HG03342 (cell line): ENCODE measurements around the gene AMDHD2.

Experiments used
- ATAC-seq: cut with Tn5 transposase; IDR thresholded peaks from one replicate; pipeline ENCODE4 v1.9.1; 2021; ENCODE audit warnings: mild to moderate bottlenecking, moderate library complexity; ENCODE audit not compliant: unreplicated experiment

The AMDHD2 gene

DNA sequence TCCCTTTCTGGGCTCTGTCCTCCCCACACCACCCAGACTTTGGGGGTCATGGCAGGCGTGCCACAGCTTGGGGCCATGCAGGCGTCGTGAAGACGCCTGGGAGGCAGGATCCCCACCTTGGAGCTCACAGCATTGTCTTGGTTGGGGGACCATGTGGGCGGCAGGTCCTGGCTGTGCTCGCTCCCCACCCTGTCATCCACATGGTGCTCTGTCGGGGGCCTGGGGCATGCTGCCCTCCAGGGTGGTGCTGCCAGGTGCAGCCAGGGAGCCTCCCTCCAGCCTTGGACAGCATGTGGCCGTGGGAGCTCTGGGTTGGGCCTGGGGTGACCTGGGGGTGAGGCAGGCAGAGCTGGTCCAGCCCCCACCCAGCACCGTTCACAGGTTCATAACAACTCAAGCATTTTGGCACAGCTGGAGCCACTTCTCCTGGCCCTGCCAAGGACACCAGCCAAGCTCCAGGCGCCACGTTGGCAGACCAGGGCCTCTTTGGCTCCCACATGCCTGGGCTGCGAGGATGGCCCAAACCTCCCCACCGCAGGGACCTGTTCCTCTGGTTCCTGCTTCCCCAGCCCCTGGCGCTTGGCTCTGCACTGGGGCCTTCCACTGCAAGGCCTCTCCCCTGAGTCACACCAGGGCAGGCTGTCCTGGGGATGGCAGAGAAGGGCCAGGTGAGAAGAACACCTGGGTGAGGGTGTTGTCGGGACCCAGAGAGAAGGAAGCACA is 21.5 kb upstream of the AMDHD2 start:
- no peak for ATAC-seq

DNA sequence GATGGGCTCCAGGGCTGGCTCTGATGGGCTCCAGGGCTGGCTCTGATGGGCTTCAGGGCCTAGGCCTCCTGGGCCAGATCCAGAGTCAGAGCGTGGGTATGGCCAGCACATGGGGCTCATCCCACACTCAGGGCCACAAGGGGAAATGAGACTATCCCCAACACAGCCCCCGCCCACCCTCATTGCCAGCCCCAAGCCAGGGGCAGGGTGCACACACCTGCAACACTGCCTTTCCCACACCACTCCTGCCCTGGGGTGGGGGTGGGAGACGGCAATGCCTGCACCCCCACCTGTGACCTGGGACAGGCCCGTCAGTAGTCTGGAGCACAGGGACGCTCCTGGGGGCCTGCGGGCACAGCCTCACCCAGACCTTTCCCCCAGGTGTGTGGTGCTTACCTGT is 20.7 kb upstream of the AMDHD2 start:
- ATAC-seq, result no peak

DNA sequence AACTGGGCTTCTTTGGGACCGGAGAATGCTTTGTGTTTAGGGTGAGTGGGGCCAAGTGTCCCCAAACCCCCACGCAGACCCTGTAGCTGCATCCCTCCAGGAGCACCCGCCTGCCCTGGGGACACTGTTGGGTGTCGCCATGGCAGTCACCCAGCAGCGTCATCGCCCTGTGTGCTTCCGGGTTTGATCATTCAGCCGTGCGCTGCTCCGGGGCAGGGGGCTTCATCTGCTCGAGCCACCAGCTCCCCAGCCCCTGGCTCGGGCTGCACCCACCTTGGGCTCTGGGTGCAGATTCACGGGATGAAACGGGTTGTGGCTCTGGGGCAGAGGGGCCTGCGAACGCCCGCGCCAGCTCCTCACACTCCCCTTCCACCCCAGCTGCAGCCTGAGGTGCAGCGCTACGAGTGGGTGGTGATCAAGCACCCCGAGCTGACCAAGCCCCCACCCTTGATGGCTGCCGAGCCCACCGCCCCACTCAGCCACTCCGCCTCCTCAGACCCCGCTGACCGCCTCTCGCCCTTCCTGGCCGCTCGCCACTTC is 20.2 kb upstream of the AMDHD2 start:
- ATAC-seq, result no peak

DNA sequence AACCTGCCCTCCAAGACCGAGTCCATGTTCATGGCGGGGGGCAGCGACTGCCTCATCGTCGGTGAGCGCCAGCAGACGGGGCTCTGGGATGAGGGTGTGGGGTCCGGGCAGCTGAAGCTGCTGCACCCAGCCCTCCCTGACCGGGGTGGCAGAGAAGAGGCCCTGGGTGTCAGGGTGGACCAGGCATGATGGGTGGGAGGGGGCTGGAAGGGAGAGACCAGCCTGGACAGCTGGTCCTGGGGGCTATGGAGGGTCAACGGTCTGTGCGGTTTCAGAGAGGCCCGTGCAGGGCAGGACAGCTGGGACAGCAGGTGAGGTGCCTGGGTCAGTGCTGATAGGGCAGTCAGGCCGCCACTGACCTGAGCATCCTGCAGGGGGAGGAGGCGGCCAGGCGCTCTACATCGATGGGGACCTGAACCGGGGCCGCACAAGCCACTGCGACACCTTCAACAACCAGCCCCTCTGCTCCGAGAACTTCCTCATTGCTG is 19.7 kb upstream of the AMDHD2 start:
- ATAC-seq, result no peak

DNA sequence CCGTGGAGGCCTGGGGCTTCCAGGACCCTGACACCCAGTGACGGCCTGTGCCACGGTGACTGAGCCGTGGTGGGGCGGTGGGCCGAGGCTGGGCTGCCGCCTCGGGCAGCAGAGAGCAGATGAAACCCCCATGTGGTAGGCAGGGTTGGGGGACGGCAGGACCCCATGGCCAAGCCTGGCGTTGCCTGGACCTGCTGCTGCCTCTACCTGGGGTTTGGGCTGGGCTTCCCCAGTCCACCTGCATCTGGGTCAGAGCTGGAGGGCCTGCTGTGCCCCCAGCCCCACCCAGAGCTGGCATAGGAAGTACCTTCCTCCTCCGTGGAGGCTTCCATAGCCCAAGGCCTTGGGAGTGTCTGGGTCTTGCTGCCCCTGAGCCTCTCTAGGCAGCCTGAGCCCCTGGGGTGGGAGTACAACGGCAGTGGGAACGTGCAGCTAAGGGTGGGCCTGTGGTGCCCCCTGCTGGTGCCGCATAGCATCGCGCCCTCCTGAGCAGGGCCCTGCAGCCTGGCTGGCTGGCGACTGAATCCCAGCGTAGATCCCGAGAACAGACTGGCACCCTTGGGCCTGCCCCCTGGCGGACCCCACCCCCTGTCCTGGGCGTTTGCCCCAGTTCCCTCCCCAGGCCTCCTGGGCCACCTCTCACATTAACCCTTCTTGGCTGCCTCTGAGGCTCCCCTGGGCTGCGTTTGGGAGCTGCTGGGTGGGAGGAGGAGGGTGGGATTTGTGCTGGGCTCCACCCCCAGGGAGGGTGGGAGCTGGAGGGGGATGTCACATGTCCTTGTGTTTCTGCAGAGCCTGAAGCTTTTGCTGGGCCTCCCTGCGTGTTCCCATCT is 19.0 kb upstream of the AMDHD2 start:
- peak; percentile 70 for ATAC-seq

DNA sequence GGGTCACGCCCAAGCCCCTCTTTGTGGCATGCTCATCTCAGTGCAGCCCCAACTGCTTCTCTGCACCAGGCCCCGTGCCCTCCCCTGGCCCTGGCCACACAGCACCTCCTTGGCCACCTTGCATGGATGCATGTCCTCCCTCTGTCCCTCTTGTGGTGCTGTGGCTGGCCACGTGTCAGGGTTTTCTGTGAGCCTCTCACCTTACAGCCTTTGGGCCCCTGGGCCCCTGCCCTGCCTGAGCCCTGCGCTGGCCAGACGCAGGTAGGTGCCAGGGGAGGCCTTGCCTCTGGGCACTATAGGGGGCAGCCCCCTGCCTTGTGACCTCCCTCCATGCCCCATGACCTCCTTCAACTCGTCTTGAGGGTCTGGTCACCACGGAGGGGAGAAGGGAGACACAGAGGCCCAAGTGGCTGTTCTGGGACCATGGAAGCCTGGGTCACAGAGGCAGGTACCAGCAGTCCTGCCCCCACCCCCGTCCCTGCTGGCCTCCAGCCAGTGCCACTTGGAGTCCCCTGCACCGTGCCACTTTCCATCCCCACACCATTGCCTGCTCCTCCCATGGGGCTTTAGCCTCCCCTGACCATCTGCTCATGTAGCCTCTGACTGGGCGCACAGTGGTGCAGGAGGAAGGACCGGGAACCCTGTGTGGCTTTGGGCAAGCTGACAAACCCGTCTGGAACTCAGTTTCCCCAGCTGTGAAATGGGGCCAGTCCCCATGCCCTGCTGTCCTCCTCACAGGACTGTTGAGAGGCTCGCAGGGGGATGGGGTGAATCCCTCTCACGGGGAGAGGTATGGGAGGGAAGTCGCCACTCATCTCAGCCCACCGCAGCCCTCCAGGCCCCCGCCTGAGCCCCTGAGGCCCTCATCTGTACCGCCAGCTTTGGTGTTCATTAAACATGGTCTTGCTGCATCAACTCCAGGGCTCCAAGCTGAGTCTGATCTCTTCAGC is 17.9 kb upstream of the AMDHD2 start:
- no peak for ATAC-seq

DNA sequence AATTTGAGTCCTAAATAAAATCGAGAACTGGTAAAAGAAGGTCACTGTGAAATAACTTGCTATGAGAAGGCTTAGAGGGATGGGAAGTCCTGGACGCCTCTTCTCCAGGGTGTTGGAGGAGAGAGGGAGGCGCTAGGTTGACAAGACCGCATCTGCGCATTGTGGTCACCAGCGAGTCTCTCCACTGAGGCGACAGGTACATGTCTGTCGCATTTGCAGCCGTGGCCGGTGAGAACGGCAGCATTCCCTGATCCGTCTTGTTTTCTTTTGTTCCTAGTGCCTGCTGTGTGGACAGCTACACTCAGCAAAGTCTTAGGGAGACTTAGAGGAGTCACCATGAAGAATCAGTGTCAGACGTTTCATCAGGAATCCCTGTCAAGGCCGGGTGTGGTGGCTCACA is 14.5 kb upstream of the AMDHD2 start:
- ATAC-seq, result no peak

DNA sequence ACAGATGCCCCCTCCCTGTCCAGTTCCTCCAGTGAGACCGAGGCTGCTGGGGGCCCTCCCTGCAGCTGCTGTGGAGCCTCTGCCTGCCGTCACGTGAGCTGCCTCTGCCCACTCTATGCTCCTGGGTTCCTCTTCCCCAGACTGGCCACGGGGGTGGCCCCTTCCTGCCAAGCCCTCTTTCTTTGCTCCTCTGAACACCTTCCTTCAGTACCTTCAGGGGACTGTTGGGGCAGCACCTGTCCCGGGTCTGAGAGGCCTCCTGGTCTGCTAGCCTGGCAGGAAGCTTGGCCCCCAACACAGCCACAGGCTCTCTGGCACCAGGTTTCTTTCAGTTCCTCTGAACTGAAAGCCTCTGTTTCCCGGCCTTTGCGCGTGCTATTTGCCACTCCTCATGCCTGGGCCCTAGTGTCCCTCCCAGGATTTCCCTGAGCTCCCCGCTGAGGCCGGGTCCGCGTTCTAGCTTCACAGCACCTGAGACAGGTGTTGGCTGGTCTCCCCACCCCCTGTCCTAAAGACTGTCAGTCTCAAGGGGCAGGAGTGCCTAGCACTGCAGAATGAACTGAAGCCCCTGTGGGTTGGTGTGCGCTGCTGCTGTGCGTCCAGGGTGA is 13.0 kb upstream of the AMDHD2 start:
- ATAC-seq, result peak; percentile 60

DNA sequence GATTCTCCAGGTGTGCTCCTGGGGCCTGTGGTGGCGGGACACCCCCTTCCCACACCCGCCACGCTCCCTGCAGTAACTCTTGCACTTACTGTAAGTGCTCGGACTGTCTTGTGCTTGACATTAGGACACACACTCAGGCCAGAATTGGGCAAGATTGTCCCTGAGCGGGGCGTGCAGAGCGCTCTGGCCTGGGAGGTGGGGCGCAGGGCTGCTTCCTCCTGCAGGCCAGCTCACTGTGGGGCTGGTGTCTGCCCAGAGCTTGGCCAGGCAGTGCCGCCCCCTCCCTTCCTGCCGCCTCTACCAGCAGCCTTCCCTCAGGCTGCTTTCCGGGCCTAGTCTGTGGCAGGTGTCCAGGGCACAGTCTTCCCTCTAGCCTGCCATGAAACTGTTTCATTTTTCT is 12.5 kb upstream of the AMDHD2 start:
- ATAC-seq, result no peak

DNA sequence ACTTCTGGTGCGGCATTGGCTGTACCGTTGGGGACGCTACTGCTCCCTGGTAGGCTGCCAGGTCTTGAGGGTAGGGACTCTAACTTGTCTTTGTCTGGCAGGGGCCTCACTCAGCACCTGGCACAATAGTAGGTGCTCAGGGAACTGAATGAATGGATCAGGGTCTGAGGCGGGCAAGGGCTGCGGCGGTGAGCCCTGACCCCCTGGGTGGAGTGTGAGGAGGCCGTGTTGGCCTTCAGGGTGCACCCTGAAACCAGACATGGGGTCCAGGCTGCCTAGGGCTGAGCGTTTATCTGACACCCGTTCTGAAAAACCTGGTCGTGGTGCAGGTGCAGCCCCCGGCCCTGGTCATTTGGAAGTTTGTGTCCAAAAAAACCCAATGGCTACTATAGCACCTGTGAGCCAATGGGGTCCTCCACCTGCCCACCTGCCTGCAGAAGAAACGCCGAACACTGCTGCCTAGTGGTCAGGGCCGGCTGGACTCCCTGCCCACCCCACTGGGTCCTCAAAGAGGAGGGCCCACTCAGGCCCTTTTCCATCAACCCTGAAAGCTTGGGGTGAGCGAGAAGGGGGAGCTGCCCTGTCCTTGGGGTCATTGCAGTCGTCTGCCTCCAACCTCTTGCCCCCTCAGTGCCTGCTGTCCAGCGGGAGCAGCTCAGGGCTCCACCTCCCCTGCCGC is 11.3 kb upstream of the AMDHD2 start:
- no peak for ATAC-seq

DNA sequence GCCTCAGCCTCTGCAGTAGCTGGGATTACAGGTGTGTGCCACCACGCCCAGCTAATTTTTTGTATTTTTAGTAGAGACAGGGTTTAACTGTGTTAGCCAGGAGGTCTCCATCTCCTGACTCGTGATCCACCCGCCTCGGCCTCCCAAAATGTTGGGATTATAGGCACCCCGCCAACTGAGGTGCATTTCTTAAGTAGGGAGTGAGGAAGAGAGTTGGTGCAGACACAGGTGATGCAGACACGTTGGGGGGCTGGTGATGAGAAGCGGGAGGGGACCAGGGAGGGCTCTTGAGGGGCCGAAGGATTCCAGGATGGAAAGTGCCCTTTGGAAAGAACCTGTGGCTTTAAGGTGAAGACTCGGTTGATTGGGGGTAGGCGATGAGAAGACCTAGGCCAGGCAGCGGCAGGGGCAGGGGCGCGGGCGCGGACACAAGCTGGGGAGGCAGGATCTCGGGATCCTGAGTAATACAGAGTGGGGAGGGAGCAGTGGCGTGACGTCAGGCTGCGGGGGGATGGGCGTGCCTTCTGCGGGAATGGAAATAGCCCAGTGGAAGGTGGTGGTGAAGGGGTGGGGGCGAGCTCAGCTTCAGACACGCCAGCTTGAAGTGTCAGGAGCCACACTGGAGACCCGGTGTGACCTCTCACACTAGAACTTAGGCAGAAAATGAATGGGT is 8.9 kb upstream of the AMDHD2 start:
- no peak for ATAC-seq

DNA sequence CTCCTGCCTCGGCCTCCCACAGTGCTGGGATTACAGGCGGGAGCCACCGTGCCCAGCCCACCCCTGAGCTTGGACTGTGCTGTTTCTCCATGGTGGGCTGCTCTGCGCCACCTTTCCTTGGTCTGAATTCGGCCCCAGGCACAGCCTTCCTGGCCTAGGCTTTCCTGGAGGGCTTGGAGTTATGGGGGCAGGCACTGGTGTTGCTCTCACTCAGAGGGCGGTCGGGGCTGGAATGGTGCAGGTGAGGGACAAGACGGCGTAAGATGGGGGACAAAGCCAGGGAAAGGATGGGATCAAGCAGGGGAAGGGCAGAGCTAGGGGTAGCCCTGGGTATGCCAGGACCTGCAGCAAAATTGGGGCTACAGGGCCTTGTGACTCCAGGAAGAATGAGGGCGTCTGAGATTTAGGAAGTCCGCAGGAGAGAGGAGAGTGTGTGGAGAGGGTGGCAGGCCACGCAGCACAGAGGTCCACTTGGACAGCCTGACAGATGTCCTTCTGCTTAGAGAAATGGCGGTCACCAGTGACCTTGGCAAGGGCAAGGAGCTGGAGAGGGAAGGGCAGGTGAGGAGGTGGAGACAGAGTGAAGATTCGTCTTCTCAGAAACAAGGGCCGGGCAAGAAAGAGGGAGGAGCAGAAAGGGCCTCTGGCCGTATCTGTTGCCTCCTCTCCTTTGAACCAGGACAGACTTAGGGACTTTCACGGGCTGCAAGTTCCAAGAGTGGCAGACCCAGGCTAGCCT is 8.0 kb upstream of the AMDHD2 start:
- no peak for ATAC-seq

DNA sequence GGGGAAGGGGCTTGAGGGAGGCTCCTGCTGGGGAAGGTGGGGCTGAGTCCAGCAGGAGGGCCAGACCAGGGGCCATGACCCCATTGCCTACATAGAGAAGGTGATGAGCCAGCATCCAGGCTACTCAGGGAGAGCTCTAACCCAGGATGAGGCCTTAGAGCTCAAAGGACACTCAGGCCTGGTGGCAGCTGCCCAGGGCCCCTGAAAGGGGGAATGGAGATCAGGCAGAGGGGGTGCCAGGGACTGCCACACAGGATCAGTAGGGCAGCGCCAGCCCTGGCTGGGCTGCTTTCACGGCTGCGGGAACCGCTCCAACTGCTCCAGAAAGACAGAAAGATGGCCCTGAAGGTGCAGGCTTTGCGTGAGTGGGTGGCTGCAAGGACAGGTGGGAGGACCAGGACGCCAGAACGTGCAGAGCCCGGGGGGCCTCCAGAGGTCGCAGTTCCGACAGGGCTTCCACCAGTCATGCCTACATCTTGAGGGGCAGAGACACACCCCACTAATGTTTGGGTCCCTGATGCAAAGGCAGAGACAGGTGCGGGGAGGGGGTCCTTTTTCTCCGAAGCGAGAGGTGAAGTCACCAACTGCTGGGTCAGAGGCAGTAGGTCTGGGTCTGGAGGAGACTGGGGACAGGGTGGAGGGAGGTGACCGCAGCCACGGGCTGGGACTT is 7.3 kb upstream of the AMDHD2 start:
- ATAC-seq, result no peak

DNA sequence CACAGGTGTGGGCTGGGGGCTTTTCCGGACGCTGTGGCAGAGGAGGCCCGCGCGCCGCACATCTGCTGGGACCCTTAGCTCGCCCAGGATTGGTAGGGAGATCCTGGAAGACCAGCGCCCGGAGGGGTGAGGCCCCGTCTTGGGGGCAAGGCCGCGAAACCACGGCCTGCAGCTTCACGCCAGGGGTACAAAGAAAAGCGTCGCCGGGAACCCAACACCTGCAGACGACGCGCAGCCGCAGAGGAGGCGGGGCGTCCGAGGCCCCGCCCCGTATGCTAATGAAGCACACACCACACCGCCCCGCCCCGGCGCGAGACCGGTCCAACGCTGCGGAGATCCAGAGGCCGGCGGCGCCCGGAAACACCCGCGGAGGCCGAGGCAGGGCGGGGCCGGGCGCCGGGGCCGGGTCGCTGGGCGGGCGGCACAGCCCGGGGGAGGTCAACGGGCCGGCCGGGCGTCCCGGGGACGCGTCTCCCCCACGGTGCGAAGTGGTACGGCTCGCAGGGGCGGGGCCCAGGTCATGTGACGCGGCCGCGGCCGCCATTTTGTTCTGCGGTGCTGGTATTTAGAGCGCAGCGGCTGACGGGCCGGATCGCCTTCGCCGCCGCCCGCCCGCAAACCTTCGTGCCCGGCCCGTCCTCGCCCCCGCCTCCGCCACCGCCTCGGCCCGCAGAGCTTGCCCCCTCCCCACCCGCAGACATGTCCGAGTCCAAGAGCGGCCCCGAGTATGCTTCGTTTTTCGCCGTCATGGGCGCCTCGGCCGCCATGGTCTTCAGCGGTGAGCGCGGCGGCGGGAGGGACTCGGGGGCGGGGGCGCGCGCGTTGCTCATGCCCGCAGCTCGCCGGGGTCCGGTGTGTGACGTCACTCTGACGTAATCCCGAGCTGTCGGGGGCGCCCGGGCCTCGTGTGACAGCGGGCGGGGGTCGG is 6.5 kb upstream of the AMDHD2 start, which contains the start of gene ATP6V0C:
Gene ATP6V0C, plus strand, starts transcription at position 548 of the 928 bp plus-strand sequence. Its CDS starts 152 bp downstream, at position 700.
- peak; percentile 69 for ATAC-seq

DNA sequence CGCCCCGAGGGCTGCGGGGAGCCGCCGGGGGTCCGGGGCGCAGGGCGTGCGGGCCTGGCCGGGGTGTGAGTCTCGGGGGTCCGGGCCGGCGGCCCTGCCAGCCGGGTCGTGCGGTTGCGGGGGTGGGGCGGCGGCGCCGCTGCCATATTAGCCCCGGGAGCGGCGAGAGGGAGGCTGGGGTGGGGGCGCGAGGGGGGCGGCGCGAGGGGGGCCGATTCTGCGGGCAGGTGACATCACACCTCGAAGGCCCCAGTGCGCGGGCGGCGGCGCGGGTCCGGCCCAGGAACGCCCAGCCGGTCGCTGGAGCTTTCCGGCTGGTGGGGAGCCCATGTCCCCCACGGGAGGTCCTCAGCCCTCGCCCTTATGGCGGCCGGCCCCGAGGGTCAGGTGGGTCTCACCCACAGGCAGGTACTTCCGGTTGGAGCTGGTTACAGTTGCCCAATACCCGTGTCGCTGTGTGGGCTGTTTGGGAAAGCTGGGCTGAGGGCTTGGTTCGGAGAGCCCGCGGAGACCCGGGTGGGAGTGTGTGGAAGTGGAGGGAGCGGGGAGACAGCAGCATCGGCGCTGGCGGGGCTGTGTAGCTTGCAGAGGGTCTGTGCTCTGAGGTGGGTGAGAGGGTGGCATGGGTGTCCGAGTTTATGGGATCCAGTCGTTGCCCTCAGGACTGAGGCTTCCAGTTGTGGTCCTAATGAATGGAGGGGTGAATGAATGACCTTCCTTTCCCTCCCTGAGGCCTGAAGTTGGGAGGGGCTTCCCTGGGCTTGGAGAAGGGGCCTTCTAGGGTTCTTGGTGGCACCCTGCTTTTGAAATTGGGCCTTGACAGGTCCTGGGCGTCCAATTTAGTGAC is 5.6 kb upstream of the AMDHD2 start:
- ATAC-seq, result no peak
